ENCODE results near the gene PDLIM5.
"Not testable (repeated sequence)": the region's sequence is repeated elsewhere in the genome, so short reads cannot be mapped to it uniquely, and the experiment has no call there.

Gene PDLIM5

GRCh38 chr4:94498502-94498901 lies 46.8 kb downstream of the PDLIM5 start:
- DNase-seq = no peak

- DNase-seq = no peak
These were observed 48.9 kb downstream of the PDLIM5 start for GRCh38 chr4:94500685-94501084.

GRCh38 chr4:94504545-94504944 lies 52.8 kb downstream of the PDLIM5 start:
- DNase-seq = no peak

- no peak for DNase-seq
These were observed 55.1 kb downstream of the PDLIM5 start for GRCh38 chr4:94506822-94507221.

GRCh38 chr4:94507281-94507680 lies 55.5 kb downstream of the PDLIM5 start:
- DNase-seq = no peak

GRCh38 chr4:94507708-94508107 lies 56.0 kb downstream of the PDLIM5 start:
- no peak for DNase-seq

GRCh38 chr4:94508296-94508695 lies 56.6 kb downstream of the PDLIM5 start:
- no peak for DNase-seq

- DNase-seq = no peak
These were observed 57.1 kb downstream of the PDLIM5 start for GRCh38 chr4:94508806-94509205.

GRCh38 chr4:94511591-94511990 lies 59.8 kb downstream of the PDLIM5 start:
- no peak for DNase-seq

GRCh38 chr4:94513532-94513931 lies 61.8 kb downstream of the PDLIM5 start:
- not testable (repeated sequence) for DNase-seq

GRCh38 chr4:94515365-94515764 lies 63.6 kb downstream of the PDLIM5 start:
- no peak for DNase-seq

GRCh38 chr4:94516067-94516466 lies 64.3 kb downstream of the PDLIM5 start:
- no peak for DNase-seq

GRCh38 chr4:94516999-94517398 lies 65.3 kb downstream of the PDLIM5 start:
- no peak for DNase-seq

- DNase-seq = no peak
These were observed 65.8 kb downstream of the PDLIM5 start for GRCh38 chr4:94517492-94517891.

GRCh38 chr4:94519019-94519418 lies 67.3 kb downstream of the PDLIM5 start:
- DNase-seq = no peak

GRCh38 chr4:94519925-94520789 lies 68.4 kb downstream of the PDLIM5 start:
- DNase-seq = no peak

GRCh38 chr4:94523033-94523580 lies 71.4 kb downstream of the PDLIM5 start:
- DNase-seq = no peak

- no peak for DNase-seq
These were observed 71.9 kb downstream of the PDLIM5 start for GRCh38 chr4:94523617-94524016.

GRCh38 chr4:94525993-94526728 lies 74.4 kb downstream of the PDLIM5 start:
- no peak for DNase-seq

- no peak for DNase-seq
These were observed 76.0 kb downstream of the PDLIM5 start for GRCh38 chr4:94527556-94528233.

GRCh38 chr4:94528792-94529451 lies 77.2 kb downstream of the PDLIM5 start:
- DNase-seq = no peak

- no peak for DNase-seq
These were observed 78.3 kb downstream of the PDLIM5 start for GRCh38 chr4:94530073-94530472.

Data from activated naive CD4-positive, alpha-beta T cell treated with Interleukin-2 at 50 U/mL for 16 hours (primary cell).